HT-29 (cell line): ENCODE measurements around the gene IFT122. TPM values are rescaled to one million over a fixed set of nuclear protein-coding genes. Genes with fewer than 3 reads are reported as not detected.
"Not testable (repeated sequence)": the region's sequence is repeated elsewhere in the genome, so short reads cannot be mapped to it uniquely, and the experiment has no call there.

ENCODE experiments used
- DNase-seq: peaks from one replicate; pipeline ENCODE4 v3.0.0-alpha.2; 2015; ENCODE audit warnings: low spot score
- total RNA-seq: library from RNA; depleted of rRNA; stranded (reverse); fragments of >200 nt; shearing (Covaris generic); gene quantifications from 2 replicates; pipeline ENCODE4 v1.2.3, GENCODE V29; 2014

Gene IFT122
- total RNA-seq, 1 experiment from 2014 or later, result 24.0 TPM

- DNase-seq, result no peak
These were observed 93.4 kb downstream of the IFT122 start for GRCh38 chr3:129533406-129533805.

DNA sequence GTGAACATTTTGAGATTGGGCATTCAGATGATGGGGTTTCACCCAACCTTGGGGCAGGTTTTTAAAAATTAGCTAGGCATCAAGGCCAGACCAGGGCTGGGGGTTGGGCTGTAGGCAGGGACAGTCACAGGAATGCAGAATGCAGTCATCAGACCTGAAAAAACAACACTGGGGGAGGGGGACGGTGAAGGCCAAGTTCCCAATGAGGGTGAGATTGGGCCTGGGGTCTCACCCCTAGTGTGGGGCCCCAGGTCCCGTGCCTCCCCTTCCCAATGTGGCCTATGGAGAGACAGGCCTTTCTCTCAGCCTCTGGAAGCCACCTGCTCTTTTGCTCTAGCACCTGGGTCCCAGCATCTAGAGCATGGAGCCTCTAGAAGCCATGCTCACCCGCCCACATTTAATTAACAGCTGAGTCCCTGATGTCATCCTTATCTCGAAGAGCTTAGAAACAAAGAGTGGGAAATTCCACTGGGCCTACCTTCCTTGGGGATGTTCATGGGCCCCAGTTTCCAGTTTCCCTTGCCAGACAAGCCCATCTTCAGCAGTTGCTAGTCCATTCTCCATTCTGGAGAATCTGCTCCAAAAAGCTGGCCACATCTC is 94.5 kb downstream of the IFT122 start:
- DNase-seq, result no peak

GRCh38 chr3:129535075-129535474 is 95.1 kb downstream of the IFT122 start:
- DNase-seq, result no peak

GRCh38 chr3:129536374-129536667 is 96.3 kb downstream of the IFT122 start:
- DNase-seq, result no peak

- no peak for DNase-seq
These were observed 96.8 kb downstream of the IFT122 start for GRCh38 chr3:129536804-129537203.

DNA sequence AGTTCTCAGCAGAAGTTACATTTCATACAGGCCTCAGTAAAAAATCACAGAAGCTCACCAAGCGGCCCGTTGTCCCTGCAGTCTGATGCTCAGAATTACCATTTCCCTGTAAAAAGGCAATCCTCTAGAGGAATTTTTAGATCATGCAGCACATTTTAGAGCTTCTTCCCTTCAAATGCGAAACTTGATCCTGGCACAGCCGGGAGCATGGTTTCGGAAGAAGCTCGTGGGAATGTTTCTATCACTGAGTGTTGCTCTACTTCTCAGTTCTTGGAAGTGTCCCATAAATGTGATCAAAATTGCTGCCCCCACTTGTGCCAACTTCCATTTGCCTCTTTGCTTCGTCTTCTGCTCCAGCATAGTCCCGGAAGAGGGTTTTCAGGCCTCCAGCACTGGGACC is 99.2 kb downstream of the IFT122 start:
- no peak for DNase-seq

DNA sequence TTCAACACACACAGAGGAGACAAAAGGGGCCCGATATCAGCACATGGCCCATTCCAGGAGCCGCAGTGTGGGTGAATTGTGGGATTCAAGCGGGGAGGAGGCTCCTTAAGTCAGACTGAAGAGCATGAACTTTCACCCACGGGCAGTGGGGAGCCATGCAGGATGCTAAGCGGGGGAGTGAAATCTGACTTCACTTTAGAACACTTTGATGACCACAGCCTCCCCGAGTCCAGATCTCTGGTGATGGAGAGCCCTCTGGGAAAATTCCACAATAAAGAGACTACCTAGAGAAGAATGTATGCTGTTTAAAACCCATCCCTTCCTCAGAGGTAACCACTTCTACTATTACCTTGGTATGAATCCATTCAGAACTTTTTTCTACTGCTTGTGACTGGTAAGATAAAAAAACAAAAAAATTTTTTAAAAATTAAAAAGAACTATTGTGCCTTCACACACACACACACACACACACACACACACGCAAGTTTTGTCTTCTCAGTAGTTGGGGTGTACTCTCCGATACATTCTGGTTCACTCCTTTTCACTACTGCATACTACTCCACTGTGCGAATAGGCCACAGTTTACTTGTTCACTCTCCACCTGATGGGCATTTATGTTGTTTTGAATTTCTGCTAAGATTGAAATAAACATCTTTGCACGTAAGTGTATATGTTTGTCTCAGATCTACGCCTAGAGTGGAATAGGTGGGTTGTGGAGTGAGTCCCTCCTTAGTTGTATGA is 100.9 kb downstream of the IFT122 start:
- DNase-seq, result no peak

GRCh38 chr3:129542747-129543146 is 102.7 kb downstream of the IFT122 start:
- DNase-seq, result no peak

GRCh38 chr3:129543156-129543790 is 103.2 kb downstream of the IFT122 start, which contains the start of gene H1-8:
H1-8 (plus strand) TSS chr3:129543175; CDS start chr3:129543219, 44 bp downstream.
- DNase-seq, result no peak

DNA sequence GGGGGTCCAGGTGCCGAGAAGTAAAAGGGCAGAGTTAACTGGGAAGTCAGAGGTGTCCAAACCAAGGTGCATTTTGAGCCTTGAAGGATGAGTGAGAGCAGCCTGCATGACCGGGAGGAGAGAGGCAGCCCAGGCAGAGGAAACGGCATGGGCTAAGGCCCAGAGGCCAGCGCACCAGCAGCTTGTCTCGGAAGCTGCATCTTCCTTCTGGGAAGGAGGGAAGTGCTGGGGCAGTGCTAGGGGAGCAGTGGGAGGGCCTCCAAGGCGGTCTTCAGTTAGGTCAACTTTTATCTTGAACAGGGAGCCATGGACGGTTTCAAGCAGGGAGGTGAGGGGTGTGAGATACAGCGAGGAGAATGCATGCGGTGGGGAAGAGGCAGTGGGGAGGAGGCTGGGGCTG is 104.0 kb downstream of the IFT122 start:
- DNase-seq, result no peak

DNA sequence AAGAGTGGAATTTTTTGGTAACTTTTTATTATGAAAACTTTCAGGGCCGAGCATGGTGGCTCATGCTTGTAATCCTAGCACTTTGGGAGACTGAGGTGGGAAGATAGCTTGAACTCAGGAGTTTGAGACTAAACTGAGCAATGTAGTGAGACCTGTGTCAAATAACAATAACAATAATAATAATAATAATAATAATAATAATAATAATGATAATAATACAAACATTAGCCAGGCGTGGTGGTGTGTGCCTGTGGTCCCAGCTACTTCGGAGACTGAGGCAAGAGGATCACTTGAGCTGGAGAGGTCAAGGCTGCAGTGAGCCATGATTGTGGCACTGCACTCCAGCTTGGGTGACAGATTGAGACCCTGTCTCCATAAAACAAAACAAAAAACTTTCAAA is 105.9 kb downstream of the IFT122 start:
- DNase-seq, result not testable (repeated sequence)

DNA sequence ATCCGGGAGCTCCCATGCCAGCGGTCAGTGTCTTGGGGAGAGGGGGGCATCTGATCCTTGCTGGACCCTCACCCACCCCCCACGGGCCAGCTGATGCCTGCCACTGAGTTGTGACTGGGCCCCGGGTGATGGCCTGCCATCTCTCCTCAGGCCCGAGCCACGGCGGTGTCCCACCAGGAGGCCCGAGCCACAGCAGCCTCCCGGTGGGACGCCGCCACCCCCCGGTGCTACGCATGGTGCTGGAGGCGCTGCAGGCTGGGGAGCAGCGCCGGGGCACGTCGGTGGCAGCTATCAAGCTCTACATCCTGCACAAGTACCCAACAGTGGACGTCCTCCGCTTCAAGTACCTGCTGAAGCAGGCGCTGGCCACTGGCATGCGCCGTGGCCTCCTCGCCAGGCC is 107.2 kb downstream of the IFT122 start:
- DNase-seq, result no peak

GRCh38 chr3:129548104-129548965 is 108.3 kb downstream of the IFT122 start:
- DNase-seq, result no peak

DNA sequence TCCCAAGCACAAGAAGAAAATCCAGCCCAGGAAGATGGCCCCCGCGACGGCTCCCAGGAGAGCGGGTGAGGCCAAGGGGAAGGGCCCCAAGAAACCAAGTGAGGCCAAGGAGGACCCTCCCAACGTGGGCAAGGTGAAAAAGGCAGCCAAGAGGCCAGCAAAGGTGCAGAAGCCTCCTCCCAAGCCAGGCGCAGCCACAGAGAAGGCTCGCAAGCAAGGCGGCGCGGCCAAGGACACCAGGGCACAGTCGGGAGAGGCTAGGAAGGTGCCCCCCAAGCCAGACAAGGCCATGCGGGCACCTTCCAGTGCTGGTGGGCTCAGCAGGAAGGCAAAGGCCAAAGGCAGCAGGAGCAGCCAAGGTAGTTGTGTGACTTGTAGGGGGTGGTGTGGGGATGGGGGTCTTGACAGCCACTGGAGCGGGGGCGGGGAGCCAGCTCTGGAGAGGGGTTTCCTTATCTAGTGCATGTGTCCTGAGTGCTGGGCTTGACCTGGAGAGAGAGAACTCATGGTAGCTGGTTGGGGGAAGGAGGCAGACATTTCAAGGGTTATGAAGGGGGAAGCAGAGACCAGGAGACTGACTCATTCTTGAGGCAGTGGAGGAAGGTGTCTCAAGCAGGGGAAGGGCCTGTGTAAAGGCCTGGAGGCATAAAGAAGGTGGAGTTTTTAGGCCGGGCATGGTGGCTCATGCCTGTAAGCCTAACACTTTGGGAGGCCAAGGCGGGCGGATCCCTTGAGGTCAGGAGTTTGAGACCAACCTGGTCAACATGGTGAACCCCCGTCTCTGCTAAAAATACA is 109.2 kb downstream of the IFT122 start:
- no peak for DNase-seq

- no peak for DNase-seq
These were observed 109.8 kb downstream of the IFT122 start for GRCh38 chr3:129549805-129550204.

GRCh38 chr3:129552287-129553050 is 112.4 kb downstream of the IFT122 start:
- no peak for DNase-seq

DNA sequence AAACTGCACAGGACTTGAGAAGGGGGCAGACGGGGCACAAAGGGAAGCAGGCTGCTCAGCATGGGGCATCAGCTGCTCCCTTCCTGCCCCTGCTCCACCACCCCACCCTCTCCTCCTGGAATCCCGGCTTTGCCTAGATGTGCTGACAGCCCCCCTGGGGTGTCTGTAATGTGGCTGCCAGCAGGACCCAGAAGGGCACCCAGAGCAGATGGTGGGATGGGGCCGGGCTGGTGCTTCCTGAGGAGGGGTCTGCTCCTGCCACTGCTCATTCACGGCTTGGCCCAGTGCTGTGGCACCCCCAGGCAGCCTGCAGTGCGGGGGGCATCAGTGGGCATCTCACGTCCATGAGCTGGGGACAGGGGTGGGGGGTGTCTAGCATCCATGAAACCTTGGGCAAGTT is 113.1 kb downstream of the IFT122 start:
- DNase-seq, result no peak

DNA sequence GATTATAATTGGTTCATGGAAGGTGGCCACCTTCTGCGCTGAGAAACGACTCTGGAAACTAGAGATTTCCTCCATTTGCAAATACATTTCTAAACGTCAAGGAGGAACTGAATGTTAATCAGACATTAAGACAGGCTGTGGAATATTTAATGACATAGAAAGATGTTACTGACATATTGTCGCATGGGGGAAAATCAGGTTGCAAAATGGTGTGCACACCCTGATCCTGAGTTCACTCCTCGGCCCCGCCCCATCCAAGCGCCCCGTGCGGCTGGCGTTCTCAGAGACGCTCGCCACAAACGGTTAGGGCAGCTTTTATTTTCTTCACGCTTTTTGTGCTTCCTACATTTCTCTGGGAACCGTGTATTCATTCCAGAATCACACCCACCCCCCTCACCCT is 113.7 kb downstream of the IFT122 start:
- DNase-seq, result no peak

DNA sequence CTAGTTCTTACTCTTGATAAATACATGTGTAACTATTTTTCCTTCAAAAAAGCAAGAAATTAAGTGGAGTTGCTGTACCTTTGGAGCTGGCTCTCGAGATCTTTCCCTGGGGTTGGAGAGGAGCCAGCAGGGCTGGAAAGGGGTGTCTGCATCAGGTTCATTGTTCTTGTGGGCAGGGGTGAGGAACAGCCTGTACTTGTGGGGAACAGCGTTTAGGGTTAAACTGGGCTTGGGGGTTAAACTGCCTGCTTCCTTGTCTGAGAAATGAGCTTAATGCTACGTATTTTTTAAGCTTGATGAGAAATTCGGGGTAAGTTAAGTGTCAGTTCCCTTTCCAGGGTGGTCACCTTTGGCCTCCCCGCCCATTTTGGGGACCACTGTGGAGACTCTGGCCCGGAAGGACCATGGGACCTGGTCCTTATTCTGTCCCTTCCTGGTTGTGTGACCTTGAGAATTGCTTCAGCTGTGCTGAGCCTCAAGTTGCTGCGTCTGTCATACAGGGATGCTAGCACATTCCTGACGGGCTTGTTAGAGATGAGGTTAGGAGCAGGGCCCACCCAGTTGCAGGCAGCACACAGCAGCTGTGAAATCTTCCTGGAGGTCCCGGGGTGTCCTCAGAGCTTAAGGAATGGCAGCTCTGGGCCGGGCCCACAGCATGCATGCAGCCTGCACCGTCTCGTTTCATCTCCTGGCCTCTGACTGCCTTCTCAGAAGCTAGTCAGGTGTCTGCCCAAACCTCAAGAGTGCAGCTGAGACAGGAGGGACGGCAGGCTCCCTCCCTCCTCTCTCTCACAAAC is 114.5 kb downstream of the IFT122 start:
- no peak for DNase-seq

- DNase-seq, result no peak
These were observed 115.1 kb downstream of the IFT122 start for GRCh38 chr3:129555153-129555550.
